Measurements from ENCODE around the gene STK10. TPM values are rescaled to one million over a fixed set of nuclear protein-coding genes. Genes with fewer than 3 reads are reported as not detected.

The STK10 gene
- total RNA-seq, 2 donors from 2014 or later: 14.3 to 17.9 TPM

- H3K4me3 Mint-ChIP-seq: no peak overlapping the region
- H3K9ac ChIP-seq (ENCODE audit: extremely low read depth, low read length, poor library complexity, severe bottlenecking): no peak overlapping the region
- H3K27ac ChIP-seq (ENCODE audit: low read depth, low read length): no peak overlapping the region
- TF ChIP-seq CTCF (conservative IDR thresholded peaks at IDR 0.05): no peak
- no peaks in the 10 kb centered on the region for H3K27me3 ChIP-seq (ENCODE audit: control insufficient read depth, insufficient read depth, low read length, poor library complexity, severe bottlenecking)
- peaks cover 13% of the 10 kb centered on the region for H3K36me3 ChIP-seq (ENCODE audit: control insufficient read depth, insufficient read depth, low read length)
- H3K4me1 ChIP-seq (ENCODE audit: control insufficient read depth, insufficient read depth, low read length): peaks cover 23% of the 10 kb centered on the region
- peaks cover 52% of the 10 kb centered on the region for H3K4me1 Mint-ChIP-seq
- peaks cover 23% of the 10 kb centered on the region for H3K36me3 Mint-ChIP-seq (ENCODE audit: low read depth)
- peak overlapping the region; percentile 19 for H3K27ac Mint-ChIP-seq
- peak overlapping the region; percentile 16 for H3K4me3 ChIP-seq (ENCODE audit: low read length)
- H3K9me3 Mint-ChIP-seq: no peaks in the 10 kb centered on the region
- no peak for DNase-seq
- no peaks in the 10 kb centered on the region for H3K27me3 Mint-ChIP-seq (ENCODE audit: insufficient read depth)
- WGBS, 2 experiments (ENCODE audit: insufficient coverage in 1 of 2, insufficient read length in 1 of 2): 76 to 100% methylated on average over 1 to 3 of the region's 3 CpGs
- H3K9me3 ChIP-seq (ENCODE audit: control insufficient read depth, low read length): no peaks in the 10 kb centered on the region
These were observed 191.0 kb downstream of the STK10 start for GRCh38 chr5:171997011-171997410.

- Histone ChIP-seq H3K36me3 (ENCODE audit: control insufficient read depth, insufficient read depth, low read length) (peaks cover 20% of the 10 kb centered on the region), H3K9me3 (ENCODE audit: control insufficient read depth, low read length) (no peaks in the 10 kb centered on the region), H3K4me3 (ENCODE audit: low read length) (no peak overlapping the region), H3K27me3 (ENCODE audit: control insufficient read depth, insufficient read depth, low read length, poor library complexity, severe bottlenecking) (no peaks in the 10 kb centered on the region), H3K27ac (ENCODE audit: low read depth, low read length) (no peak overlapping the region), H3K9ac (ENCODE audit: extremely low read depth, low read length, poor library complexity, severe bottlenecking) (no peak overlapping the region), H3K4me1 (ENCODE audit: control insufficient read depth, insufficient read depth, low read length) (peaks cover 10% of the 10 kb centered on the region)
- Mint-ChIP-seq H3K27ac (peak overlapping the region; percentile 9), H3K27me3 (ENCODE audit: insufficient read depth) (no peaks in the 10 kb centered on the region), H3K9me3 (no peaks in the 10 kb centered on the region), H3K4me1 (peaks cover 22% of the 10 kb centered on the region), H3K4me3 (no peak overlapping the region), H3K36me3 (ENCODE audit: low read depth) (peaks cover 29% of the 10 kb centered on the region)
- WGBS, 2 experiments (ENCODE audit: insufficient coverage in 1 of 2, insufficient read length in 1 of 2): 91 to 100% methylated on average over 1 to 2 of the region's 2 CpGs
- no peak for DNase-seq
- TF ChIP-seq CTCF (conservative IDR thresholded peaks at IDR 0.05): no peak
These were observed 195.2 kb downstream of the STK10 start for GRCh38 chr5:171992813-171993212.

- no peak for TF ChIP-seq CTCF (conservative IDR thresholded peaks at IDR 0.05)
- 85 to 91% methylated on average over 3 of the region's 3 CpGs for WGBS, 2 experiments (ENCODE audit: insufficient coverage in 1 of 2, insufficient read length in 1 of 2)
These were observed 195.7 kb downstream of the STK10 start for GRCh38 chr5:171992305-171992704.

More at GRCh38 chr5:171992305-171992704, 195.7 kb downstream of the STK10 start:
- no peak overlapping the region for H3K27ac ChIP-seq (ENCODE audit: low read depth, low read length)
- DNase-seq: no peak
- H3K9ac ChIP-seq (ENCODE audit: extremely low read depth, low read length, poor library complexity, severe bottlenecking): no peak overlapping the region
- H3K4me3 Mint-ChIP-seq: no peak overlapping the region
- no peak overlapping the region for H3K4me3 ChIP-seq (ENCODE audit: low read length)
- H3K27me3 ChIP-seq (ENCODE audit: control insufficient read depth, insufficient read depth, low read length, poor library complexity, severe bottlenecking): no peaks in the 10 kb centered on the region
- H3K9me3 ChIP-seq (ENCODE audit: control insufficient read depth, low read length): no peaks in the 10 kb centered on the region
- peak overlapping the region; percentile 9 for H3K27ac Mint-ChIP-seq
- peaks cover 20% of the 10 kb centered on the region for H3K36me3 ChIP-seq (ENCODE audit: control insufficient read depth, insufficient read depth, low read length)
- H3K36me3 Mint-ChIP-seq (ENCODE audit: low read depth): peaks cover 29% of the 10 kb centered on the region
- H3K4me1 Mint-ChIP-seq: peaks cover 20% of the 10 kb centered on the region
- H3K27me3 Mint-ChIP-seq (ENCODE audit: insufficient read depth): no peaks in the 10 kb centered on the region
- H3K4me1 ChIP-seq (ENCODE audit: control insufficient read depth, insufficient read depth, low read length): peaks cover 6% of the 10 kb centered on the region
- no peaks in the 10 kb centered on the region for H3K9me3 Mint-ChIP-seq

Other genes starting within 250 kb of the STK10 start
- gene FBXW11, start 181.6 kb downstream of the STK10 start, total RNA-seq: 10 to 100 TPM; 42.2 to 49.4 TPM
- gene EFCAB9, start 5.9 kb upstream of the STK10 start, total RNA-seq: not detected
- gene UBTD2, start 95.5 kb upstream of the STK10 start, total RNA-seq: 10 to 100 TPM; 30.4 to 30.5 TPM